GM12874 (cell line): ENCODE data around the gene RELN.

Experiments
- CTCF ChIP-seq: IDR thresholded peaks from 2 replicates; pipeline ENCODE4 v1.5.1; 2011; ENCODE audit warnings: low read depth, mild to moderate bottlenecking, control low read depth, low read length, moderate library complexity; ENCODE audit not compliant: insufficient read depth

The RELN gene

GRCh38 chr7:103887853-103888602 is 101.4 kb downstream of the RELN start:
- no peak for TF ChIP-seq CTCF

GRCh38 chr7:103887050-103887449 is 102.4 kb downstream of the RELN start:
- no peak for TF ChIP-seq CTCF

- TF ChIP-seq CTCF = no peak
These were observed 109.4 kb downstream of the RELN start for GRCh38 chr7:103879928-103880600.

DNA sequence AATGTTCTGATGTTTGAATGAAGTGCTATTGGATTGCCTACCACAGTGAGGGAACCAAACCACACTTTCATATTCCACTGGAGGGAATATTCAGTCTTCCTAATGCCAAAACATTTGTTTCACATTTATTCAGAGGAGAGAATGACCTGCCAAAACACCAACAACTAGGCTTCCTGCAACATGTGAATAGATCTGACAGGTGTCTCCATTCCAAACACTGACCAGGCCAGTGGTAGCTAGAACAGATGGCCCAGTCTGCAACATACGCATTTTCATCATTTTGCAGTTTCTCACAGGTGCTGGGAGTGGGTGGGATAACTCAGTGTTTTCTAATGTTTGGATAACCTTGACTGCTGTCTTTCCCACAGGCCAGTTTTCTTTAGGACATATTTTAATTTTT is 110.0 kb downstream of the RELN start:
- no peak for TF ChIP-seq CTCF

DNA sequence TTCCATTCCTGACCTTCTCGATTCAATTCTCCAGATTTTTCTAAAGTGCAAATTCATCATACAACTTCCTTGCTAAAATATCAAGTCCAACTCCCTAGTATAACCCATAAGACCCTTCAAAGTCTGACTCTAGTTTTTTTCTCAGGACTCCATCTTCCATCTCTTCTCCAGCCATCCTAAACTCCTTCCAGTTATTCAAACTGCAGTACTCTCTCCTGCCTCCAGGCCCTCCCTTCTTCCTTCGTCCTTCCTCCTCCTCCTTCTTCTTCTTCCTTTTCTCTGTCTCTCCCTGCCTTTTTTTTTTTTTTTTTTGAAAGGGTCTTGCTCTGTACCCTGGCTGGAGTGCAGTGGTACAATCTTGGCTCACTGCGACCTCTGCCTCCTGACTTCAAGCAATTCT is 111.9 kb downstream of the RELN start:
- no peak for TF ChIP-seq CTCF

DNA sequence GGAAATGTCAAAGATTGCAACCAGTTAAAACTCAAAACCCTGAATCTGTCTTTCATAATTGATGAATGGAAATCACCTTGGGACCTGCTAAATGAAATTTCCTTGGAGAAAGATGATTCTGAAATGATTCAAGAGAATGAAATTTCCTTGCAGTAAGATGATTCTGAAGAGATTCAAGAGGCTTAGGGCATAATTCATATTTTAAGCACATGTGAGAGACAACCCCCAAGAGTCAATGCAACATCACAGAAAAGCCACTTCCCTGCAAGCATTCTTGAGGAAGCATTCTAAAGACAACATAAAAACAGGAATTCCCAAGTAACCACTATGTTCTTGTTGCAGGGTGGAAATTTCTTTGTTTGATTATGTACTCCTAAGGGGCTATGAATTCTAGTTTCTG is 113.7 kb downstream of the RELN start:
- TF ChIP-seq CTCF = no peak

DNA sequence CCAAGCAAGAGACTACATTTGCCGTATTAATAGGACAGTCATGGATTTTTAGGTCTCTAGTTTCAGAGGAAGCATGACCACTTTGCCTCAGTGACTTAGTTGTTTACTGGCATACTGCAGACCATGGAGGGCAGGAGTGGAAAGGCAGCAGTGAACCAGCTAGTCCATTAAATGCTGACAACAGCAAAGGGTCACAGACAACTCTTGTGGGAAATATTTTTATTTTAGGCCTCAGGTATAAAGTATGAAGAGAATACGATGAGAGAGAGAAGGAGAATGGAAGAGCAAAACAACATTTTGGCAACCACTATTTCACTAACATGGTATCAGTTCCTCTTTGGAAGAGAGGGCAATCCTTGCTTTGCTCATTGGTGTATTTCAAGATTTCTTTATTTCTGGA is 118.0 kb downstream of the RELN start:
- no peak for TF ChIP-seq CTCF
